ENCODE results near the gene LITAFD.

DNA sequence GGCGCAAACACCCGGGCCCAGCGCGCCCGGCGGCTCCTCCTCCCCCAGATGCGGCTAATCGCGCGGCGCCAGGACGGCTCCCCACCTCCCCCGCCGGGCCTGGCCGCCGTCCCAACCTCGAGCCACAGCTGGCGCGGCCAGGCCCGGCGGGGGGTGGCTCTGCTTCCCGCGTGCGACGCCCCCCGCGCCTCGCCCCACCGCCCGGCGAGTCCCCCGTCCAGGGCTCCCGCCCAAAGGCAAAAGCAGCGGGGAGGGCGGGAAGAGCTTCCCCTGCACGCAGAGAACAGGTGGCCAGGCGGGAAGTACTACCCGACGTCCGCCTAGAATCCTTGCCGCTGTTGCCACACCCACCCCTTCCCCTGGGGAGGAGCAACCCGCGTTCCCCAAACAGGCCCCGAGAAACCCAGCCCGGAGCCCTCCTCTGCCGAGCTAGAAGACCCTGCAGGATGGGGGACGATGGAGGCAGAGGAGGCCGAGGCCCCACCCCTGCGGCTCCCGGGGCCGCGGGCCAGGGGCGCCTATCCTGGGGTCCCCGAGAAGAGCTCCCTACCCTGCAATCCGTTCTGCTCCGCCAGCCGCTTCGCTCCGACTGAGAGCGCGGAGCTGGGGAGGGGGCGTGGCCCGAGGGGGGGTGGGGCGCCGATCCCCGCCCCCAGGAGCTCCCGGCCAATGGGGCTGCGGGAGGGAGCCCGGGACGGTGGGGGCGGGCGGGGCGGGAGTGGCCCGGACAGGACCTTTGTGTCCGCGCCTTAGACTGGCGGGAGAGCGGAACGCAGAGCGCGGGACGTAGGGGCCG lies 13.5 kb upstream of the LITAFD start, which contains the start of gene CARHSP1:
- TF ChIP-seq ZFP3 (CRISPR knock-in tag; IDR thresholded peaks at IDR 0.05) (no peak), CSDC2 (CRISPR knock-in tag; IDR thresholded peaks at IDR 0.05) (no peak), PPARA (CRISPR knock-in tag; IDR thresholded peaks at IDR 0.05; ENCODE audit: borderline replicate concordance) (no peak)
- TF ChIP-seq, protein P1, sequence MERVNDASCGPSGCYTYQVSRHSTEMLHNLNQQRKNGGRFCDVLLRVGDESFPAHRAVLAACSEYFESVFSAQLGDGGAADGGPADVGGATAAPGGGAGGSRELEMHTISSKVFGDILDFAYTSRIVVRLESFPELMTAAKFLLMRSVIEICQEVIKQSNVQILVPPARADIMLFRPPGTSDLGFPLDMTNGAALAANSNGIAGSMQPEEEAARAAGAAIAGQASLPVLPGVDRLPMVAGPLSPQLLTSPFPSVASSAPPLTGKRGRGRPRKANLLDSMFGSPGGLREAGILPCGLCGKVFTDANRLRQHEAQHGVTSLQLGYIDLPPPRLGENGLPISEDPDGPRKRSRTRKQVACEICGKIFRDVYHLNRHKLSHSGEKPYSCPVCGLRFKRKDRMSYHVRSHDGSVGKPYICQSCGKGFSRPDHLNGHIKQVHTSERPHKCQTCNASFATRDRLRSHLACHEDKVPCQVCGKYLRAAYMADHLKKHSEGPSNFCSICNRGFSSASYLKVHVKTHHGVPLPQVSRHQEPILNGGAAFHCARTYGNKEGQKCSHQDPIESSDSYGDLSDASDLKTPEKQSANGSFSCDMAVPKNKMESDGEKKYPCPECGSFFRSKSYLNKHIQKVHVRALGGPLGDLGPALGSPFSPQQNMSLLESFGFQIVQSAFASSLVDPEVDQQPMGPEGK (CRISPR knock-in tag; IDR thresholded peaks at IDR 0.05; ENCODE audit: borderline replicate concordance), result peak; percentile 55; the same call in 1 of the 2 replicates
